HCT116 (cell line): Measurements from ENCODE around the gene IL1RL1.

ENCODE experiments used
- CEBPB ChIP-seq: IDR thresholded peaks from 2 replicates; pipeline ENCODE4 v1.6.1; 2012; ENCODE audit warnings: low read depth
- CTCF ChIP-seq, 3 experiments: fragments of 200-600 bp in 1 of 3; sonication (generic) in 1 of 3; IDR thresholded peaks in 2 of 3; conservative IDR thresholded peaks in 1 of 3; 2 replicates each; pipeline ENCODE4 v1.5.1; 2012 to 2017; ENCODE audit warnings: low read depth in 2 of 3, low read length in 2 of 3, antibody characterized with exemption in 1 of 3, borderline replicate concordance in 1 of 3, control low read depth in 1 of 3, mild to moderate bottlenecking in 1 of 3, mixed read lengths in 1 of 3, mixed run types in 1 of 3, moderate library complexity in 1 of 3; ENCODE audit not compliant: insufficient read depth in 1 of 3
- ELF1 ChIP-seq: IDR thresholded peaks from 2 replicates; pipeline ENCODE4 v1.6.1; 2012; ENCODE audit warnings: low read depth, borderline replicate concordance
- EZH2 ChIP-seq: fragments of 200-600 bp; sonication (generic); IDR thresholded peaks from 2 replicates; pipeline ENCODE4 v1.6.1; 2017; ENCODE audit warnings: antibody characterized with exemption, mixed run types
- POLR2A ChIP-seq: IDR thresholded peaks from 2 replicates; pipeline ENCODE4 v1.7.0; 2011; ENCODE audit warnings: borderline replicate concordance; ENCODE audit not compliant: insufficient read depth, insufficient read length; ENCODE audit errors: extremely low read depth
- POLR2AphosphoS5 ChIP-seq: IDR thresholded peaks from 2 replicates; pipeline ENCODE4 v1.6.1; 2011; ENCODE audit warnings: mild to moderate bottlenecking, low read depth, low read length, moderate library complexity
- REST ChIP-seq: IDR thresholded peaks from 2 replicates; pipeline ENCODE4 v1.6.1; 2012; ENCODE audit warnings: low read depth
- SIN3A ChIP-seq: IDR thresholded peaks from 2 replicates; pipeline ENCODE4 v1.6.1; 2012; ENCODE audit warnings: low read depth
- TCF7L2 ChIP-seq: IDR thresholded peaks from 2 replicates; pipeline ENCODE4 v1.7.0; 2011; ENCODE audit warnings: borderline replicate concordance, inconsistent platforms; ENCODE audit not compliant: insufficient read depth, insufficient read length; ENCODE audit errors: extremely low read depth
- ZNF274 ChIP-seq: fragments of 200-500 bp; sonication (Bioruptor generic); IDR thresholded peaks from 2 replicates; pipeline ENCODE4 v1.6.1; 2014; ENCODE audit warnings: mild to moderate bottlenecking, low read depth, low read length, inconsistent platforms
- TF ChIP-seq, protein P1 (sequence below): IDR thresholded peaks from 2 replicates; pipeline ENCODE4 v1.6.1; 2011; ENCODE audit warnings: mild to moderate bottlenecking, low read length, moderate library complexity; ENCODE audit not compliant: insufficient replicate concordance; ENCODE audit errors: extremely low read depth
- TF ChIP-seq, protein P2 (sequence below): IDR thresholded peaks from 2 replicates; pipeline ENCODE4 v1.6.1; 2012

- no peak for TF ChIP-seq CTCF (IDR thresholded peaks at IDR 0.05 in 2 of 3, conservative IDR thresholded peaks at IDR 0.05 in 1 of 3; ENCODE audit: borderline replicate concordance in 1 of 3, insufficient read depth in 1 of 3, low read depth in 2 of 3, low read length in 2 of 3)
- no peak for TF ChIP-seq POLR2AphosphoS5
- TF ChIP-seq EZH2 = no peak
- TF ChIP-seq TCF7L2 = no peak
- TF ChIP-seq, protein P1, sequence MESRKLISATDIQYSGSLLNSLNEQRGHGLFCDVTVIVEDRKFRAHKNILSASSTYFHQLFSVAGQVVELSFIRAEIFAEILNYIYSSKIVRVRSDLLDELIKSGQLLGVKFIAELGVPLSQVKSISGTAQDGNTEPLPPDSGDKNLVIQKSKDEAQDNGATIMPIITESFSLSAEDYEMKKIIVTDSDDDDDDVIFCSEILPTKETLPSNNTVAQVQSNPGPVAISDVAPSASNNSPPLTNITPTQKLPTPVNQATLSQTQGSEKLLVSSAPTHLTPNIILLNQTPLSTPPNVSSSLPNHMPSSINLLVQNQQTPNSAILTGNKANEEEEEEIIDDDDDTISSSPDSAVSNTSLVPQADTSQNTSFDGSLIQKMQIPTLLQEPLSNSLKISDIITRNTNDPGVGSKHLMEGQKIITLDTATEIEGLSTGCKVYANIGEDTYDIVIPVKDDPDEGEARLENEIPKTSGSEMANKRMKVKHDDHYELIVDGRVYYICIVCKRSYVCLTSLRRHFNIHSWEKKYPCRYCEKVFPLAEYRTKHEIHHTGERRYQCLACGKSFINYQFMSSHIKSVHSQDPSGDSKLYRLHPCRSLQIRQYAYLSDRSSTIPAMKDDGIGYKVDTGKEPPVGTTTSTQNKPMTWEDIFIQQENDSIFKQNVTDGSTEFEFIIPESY = no peak
- TF ChIP-seq CEBPB = no peak
- TF ChIP-seq REST = no peak
- no peak for TF ChIP-seq ELF1
- TF ChIP-seq, protein P2, sequence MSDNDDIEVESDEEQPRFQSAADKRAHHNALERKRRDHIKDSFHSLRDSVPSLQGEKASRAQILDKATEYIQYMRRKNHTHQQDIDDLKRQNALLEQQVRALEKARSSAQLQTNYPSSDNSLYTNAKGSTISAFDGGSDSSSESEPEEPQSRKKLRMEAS = no peak
- TF ChIP-seq ZNF274 = no peak
- no peak for TF ChIP-seq POLR2A
- TF ChIP-seq SIN3A = no peak
Observed at GRCh38 chr2:102317715-102318114, 6.4 kb downstream of the IL1RL1 start.
